Suprapubic skin (tissue), 4 donors: ENCODE data around the gene COL12A1. TPM values are rescaled to one million over a fixed set of nuclear protein-coding genes. Genes with fewer than 3 reads are reported as not detected.

ENCODE experiments used
- DNase-seq, 2 donors: peaks; one replicate each; pipeline ENCODE4 v3.0.0-alpha.2; 2019; ENCODE audit warnings: low spot score in 2 of 2
- H3K27ac ChIP-seq: fragments of 200-600 bp; sonication (generic); one replicate; pipeline ENCODE4 v1.5.1; 2019
- H3K27me3 ChIP-seq: fragments of 200-600 bp; sonication (generic); one replicate; pipeline ENCODE4 v1.5.1; 2019
- H3K36me3 ChIP-seq: fragments of 200-600 bp; sonication (generic); one replicate; pipeline ENCODE4 v1.5.1; 2019
- H3K4me1 ChIP-seq: fragments of 200-600 bp; sonication (generic); one replicate; pipeline ENCODE4 v1.5.1; 2019
- H3K4me3 ChIP-seq: fragments of 200-600 bp; sonication (generic); one replicate; pipeline ENCODE4 v1.5.1; 2019; ENCODE audit warnings: mild to moderate bottlenecking
- H3K9me3 ChIP-seq: fragments of 200-600 bp; sonication (generic); one replicate; pipeline ENCODE4 v1.5.1; 2019
- EP300 ChIP-seq: sonication (generic); formaldehyde crosslinking; IDR thresholded peaks from one replicate; pipeline ENCODE4 v1.6.1; 2017; ENCODE audit warnings: antibody characterized with exemption
- POLR2A ChIP-seq, 2 donors: fragments of 450-650 bp; IDR thresholded peaks; one replicate each; pipeline ENCODE4 v1.6.1; 2017; ENCODE audit warnings: antibody characterized with exemption in 2 of 2, mild to moderate bottlenecking in 2 of 2, moderate library complexity in 2 of 2
- POLR2AphosphoS5 ChIP-seq, 3 donors: sonication (generic); formaldehyde crosslinking; IDR thresholded peaks; one replicate each; pipeline ENCODE4 v1.6.1; 2017; ENCODE audit warnings: antibody characterized with exemption in 3 of 3
- WGBS: methylation state at CpG from one replicate; pipeline ENCODE4 v1.1.5; 2018; 5-methylcytosine and 5-hydroxymethylcytosine counted together
- total RNA-seq, 4 donors: library from RNA; depleted of rRNA; stranded (reverse); fragments of >200 nt; gene quantifications; one replicate each; pipeline ENCODE4 v1.1.0, GENCODE V29; 2016
- TF ChIP-seq, protein P1 (sequence below), 2 donors: fragments of 200-600 bp in 1 of 2; fragments of 450-650 bp in 1 of 2; sonication (generic) in 1 of 2; IDR thresholded peaks; one replicate each; pipeline ENCODE4 v1.5.1; 2016 to 2019; ENCODE audit warnings: antibody characterized with exemption in 2 of 2, mild to moderate bottlenecking in 1 of 2, moderate library complexity in 1 of 2

COL12A1 gene
- total RNA-seq, 4 donors from 2014 or later, result 41.2 to 47.2 (median 44.1) TPM

DNA sequence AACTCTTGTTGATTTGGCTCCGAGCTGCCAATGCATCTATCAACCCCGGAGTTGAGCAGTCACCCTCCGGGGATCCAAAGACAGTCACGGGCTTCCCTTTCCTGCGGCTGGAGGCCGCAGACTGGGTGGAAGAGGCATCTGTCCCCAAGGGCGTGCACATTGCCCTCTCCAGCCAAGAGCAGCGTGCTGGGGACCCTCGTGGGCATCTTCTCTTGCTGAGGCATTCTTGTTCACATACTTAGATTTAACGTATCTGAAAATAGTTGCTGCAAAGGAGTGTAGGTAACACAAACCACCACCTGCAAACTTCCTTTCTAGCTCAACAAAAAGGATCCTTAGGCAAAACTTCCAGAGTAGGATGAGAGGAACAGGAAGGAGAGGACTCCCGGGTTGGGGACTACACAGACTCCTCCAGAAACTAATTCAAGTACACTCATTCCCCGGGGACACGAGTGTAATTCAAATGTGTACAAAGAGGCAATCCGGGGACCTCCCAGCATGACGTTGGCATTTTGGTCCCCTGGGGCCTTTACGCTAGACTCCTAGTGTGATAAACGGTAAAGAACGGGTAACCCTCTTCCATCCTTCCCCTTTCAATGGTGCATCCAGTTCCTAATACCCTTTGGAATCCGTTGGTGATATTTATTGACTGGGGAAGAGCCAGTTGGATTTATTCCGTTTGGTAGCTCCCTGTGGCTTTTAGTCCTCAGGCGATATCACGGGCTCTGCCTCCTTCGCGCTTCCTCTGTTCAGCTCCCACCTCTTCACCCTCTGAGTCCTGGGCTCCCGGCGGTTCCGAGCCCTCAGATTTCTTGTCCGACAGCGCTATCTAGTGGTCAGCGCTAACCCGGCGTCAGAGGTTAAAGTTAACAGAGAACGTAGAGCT lies 2.7 kb upstream of the COL12A1 start:
- Histone ChIP-seq H3K4me3 (peak overlapping the region; percentile 71), H3K36me3 (no peaks in the 10 kb centered on the region), H3K27ac (peak overlapping the region; percentile 89), H3K9me3 (no peaks in the 10 kb centered on the region), H3K4me1 (peaks cover 57% of the 10 kb centered on the region), H3K27me3 (peaks cover 34% of the 10 kb centered on the region)
- WGBS, result 4% methylated on average over 32 of the region's 33 CpGs
- TF ChIP-seq, protein P1, sequence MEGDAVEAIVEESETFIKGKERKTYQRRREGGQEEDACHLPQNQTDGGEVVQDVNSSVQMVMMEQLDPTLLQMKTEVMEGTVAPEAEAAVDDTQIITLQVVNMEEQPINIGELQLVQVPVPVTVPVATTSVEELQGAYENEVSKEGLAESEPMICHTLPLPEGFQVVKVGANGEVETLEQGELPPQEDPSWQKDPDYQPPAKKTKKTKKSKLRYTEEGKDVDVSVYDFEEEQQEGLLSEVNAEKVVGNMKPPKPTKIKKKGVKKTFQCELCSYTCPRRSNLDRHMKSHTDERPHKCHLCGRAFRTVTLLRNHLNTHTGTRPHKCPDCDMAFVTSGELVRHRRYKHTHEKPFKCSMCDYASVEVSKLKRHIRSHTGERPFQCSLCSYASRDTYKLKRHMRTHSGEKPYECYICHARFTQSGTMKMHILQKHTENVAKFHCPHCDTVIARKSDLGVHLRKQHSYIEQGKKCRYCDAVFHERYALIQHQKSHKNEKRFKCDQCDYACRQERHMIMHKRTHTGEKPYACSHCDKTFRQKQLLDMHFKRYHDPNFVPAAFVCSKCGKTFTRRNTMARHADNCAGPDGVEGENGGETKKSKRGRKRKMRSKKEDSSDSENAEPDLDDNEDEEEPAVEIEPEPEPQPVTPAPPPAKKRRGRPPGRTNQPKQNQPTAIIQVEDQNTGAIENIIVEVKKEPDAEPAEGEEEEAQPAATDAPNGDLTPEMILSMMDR (IDR thresholded peaks at IDR 0.05), result peak; percentile 76
- no peak for TF ChIP-seq POLR2AphosphoS5 (IDR thresholded peaks at IDR 0.05)
- DNase-seq, result peak; percentile 91 to 93

DNA sequence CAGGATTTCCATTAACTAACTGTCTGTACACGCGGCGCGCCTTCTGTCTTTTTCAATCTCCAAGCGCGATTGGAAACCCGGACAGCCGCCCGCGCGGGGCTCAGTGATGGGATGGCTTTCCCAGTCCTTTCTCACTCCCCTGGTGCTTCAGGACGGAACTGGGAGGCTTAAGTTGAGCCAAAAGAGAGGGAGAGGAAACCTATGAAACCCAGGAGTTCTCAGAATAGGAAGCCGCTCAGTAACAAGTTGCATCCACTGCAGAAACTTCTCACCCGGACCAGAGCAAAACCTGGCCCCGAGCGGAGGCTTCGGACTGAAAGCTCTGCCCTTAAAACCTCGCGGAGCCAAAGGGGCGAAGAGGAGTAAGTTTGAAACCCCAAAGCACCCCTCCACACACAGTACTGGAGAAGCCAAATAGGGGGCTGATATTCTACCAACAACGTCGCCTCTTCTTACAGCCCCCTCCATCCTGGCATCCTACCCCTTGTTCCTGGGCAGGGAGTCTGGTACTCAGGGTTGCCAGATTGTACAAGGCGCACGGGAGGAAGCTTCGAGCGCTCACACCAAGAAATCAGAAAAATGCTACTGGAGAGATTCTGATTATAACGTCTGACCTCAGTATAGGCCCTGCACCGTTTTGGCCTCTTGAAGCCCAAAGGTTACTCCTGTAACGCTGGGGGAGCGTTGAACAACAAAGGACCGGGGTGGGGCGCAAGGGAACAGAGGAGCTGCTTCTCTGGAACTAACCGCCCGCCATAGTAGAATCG lies 906 bp upstream of the COL12A1 start:
- no peak for DNase-seq
- Histone ChIP-seq H3K9me3 (no peaks in the 10 kb centered on the region), H3K27me3 (peaks cover 41% of the 10 kb centered on the region), H3K4me3 (peak overlapping the region; percentile 71), H3K27ac (peak overlapping the region; percentile 89), H3K36me3 (no peaks in the 10 kb centered on the region), H3K4me1 (peaks cover 69% of the 10 kb centered on the region)
- 31% methylated on average over 35 of the region's 35 CpGs for whole genome bisulfite sequencing
- TF ChIP-seq POLR2A (IDR thresholded peaks at IDR 0.05) (no peak), POLR2AphosphoS5 (IDR thresholded peaks at IDR 0.05) (no peak)
- TF ChIP-seq, protein P1 (IDR thresholded peaks at IDR 0.05), result no peak

DNA sequence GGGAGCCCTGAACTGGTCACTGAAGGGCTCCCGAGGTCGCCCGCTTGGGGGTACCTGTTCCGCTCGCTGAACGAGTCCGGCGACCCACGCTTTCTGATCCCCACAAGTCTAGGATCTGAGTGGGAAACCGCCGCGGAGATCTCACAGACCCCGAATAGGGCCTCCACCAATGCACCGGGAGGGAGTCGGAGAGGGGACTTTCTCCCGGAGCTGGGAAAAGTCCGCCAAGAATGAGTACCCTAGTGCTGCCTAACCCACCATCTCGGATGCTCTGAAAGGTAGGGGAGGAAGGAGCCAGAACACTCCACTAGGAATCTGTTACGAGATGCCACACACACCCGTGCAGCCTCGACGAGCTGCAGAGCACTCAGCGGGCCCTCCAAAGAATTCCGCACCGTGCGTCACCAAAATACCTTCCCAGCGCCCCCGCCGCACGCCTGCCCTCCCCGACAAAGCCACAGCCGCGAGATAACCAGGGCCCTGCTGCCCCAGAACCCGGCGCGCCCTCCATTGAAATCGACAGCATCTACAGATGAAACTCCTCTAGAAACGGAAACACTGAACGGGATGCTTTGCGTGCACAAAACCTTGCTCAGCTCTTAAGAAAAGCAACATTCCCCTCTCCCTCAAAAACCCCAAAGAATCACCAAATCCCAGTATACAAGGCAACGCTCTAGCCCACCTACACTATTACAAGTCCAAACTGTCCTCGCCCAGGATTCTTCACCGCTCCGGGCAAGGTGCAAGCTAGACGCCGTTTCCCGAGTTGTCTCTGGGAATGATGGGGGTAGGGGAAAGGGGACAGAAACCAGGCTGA lies 686 bp downstream of the COL12A1 start:
- Histone ChIP-seq H3K9me3 (no peaks in the 10 kb centered on the region), H3K27ac (peak overlapping the region; percentile 89), H3K36me3 (no peaks in the 10 kb centered on the region), H3K27me3 (peaks cover 42% of the 10 kb centered on the region), H3K4me3 (peak overlapping the region; percentile 71), H3K4me1 (peaks cover 70% of the 10 kb centered on the region)
- peak; percentile 78 to 82 for DNase-seq
- WGBS, result under 1% methylated on average over 42 of the region's 47 CpGs
- TF ChIP-seq POLR2AphosphoS5 (IDR thresholded peaks at IDR 0.05) (no peak), POLR2A (IDR thresholded peaks at IDR 0.05) (peak in 1 of 2 donors; percentile 30)

DNA sequence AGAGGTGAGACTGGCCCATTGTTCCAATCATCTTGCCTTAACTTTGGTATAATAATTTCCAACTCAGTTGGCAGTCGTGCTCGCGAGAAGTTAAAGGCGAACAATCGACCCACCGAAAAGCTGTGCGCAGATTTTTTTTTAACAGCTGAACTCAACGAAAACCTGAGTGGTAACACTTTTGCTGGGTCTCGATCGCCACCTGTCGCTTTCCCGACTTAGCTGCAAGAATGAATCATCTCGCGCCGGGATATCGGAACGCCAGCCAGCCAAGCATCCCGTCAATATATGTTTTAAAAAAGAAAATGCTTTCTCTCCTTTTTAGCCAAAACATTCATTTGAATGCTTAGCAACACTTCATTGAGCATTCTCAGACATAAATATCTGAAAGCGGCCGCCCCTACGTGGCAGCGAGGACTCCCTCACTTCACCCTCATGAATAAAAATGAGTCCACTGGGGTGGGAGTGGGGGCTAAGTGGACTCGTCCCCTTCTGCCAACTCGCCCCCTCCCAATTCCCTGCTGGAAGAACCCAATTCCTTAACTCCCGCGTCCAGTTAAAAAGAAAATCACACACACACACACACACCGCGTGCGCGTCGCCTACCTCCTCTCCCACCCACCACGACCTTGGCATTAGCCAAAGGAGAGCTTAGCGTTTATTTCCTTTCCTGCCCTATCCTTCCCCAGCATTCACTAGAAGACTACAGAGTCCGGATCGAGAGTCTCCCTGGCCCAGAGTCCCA lies 1.5 kb downstream of the COL12A1 start:
- under 1% methylated on average over 35 of the region's 35 CpGs for whole genome bisulfite sequencing
- Histone ChIP-seq H3K27me3 (peaks cover 42% of the 10 kb centered on the region), H3K4me1 (peaks cover 70% of the 10 kb centered on the region), H3K9me3 (no peaks in the 10 kb centered on the region), H3K4me3 (peak overlapping the region; percentile 71), H3K27ac (peak overlapping the region; percentile 89), H3K36me3 (no peaks in the 10 kb centered on the region)
- TF ChIP-seq EP300 (no peak), POLR2AphosphoS5 (IDR thresholded peaks at IDR 0.05) (no peak), POLR2A (IDR thresholded peaks at IDR 0.05) (no peak)
- TF ChIP-seq, protein P1 (IDR thresholded peaks at IDR 0.05), result peak; percentile 60 to 74
- peak; percentile 83 to 85 for DNase-seq

DNA sequence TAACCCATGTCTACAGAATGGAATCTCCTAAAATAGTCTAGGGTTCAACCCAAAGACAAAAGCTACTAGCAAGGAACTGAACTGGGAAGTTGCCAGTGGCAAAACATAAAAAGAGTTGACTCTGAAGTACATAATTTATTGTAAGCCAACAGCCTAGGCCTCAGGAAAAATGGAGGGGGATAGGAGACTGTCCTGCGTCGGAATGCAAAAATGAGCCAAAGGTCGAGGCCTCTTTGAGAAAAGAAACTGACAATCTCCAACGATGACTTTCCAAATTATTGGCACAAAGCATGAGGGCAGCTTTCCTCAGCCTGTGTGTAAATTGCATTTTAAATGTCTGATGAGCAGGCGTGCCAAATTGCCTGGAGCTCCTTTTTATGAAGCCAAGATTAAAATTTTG lies 2.1 kb downstream of the COL12A1 start:
- Histone ChIP-seq H3K4me1 (peaks cover 68% of the 10 kb centered on the region), H3K36me3 (no peaks in the 10 kb centered on the region), H3K27me3 (peaks cover 42% of the 10 kb centered on the region), H3K27ac (peak overlapping the region; percentile 89), H3K9me3 (no peaks in the 10 kb centered on the region), H3K4me3 (peak overlapping the region; percentile 71)
- no peak for DNase-seq
- 4% methylated on average over 5 of the region's 5 CpGs for WGBS
- TF ChIP-seq POLR2A (IDR thresholded peaks at IDR 0.05) (no peak), POLR2AphosphoS5 (IDR thresholded peaks at IDR 0.05) (no peak), EP300 (no peak)
- TF ChIP-seq, protein P1 (IDR thresholded peaks at IDR 0.05), result no peak
